ENCODE results near the gene TCP11L1.
"Not testable (repeated sequence)": the region's sequence is repeated elsewhere in the genome, so short reads cannot be mapped to it uniquely, and the experiment has no call there.

TCP11L1 gene

GRCh38 chr11:33068611-33069340 lies 29.4 kb downstream of the TCP11L1 start:
- no peak for DNase-seq

- no peak for DNase-seq
These were observed 33.1 kb downstream of the TCP11L1 start for GRCh38 chr11:33072465-33072864.

- no peak for DNase-seq
These were observed 44.5 kb downstream of the TCP11L1 start for GRCh38 chr11:33083918-33084317.

GRCh38 chr11:33086017-33086416 lies 46.6 kb downstream of the TCP11L1 start:
- no peak for DNase-seq

GRCh38 chr11:33089776-33090175 lies 50.4 kb downstream of the TCP11L1 start:
- DNase-seq: no peak

- no peak for DNase-seq
These were observed 54.8 kb downstream of the TCP11L1 start for GRCh38 chr11:33094157-33094556.

- no peak for DNase-seq
These were observed 64.5 kb downstream of the TCP11L1 start for GRCh38 chr11:33103836-33104235.

- DNase-seq: no peak
These were observed 70.0 kb downstream of the TCP11L1 start for GRCh38 chr11:33109294-33109895.

- DNase-seq: no peak
These were observed 70.7 kb downstream of the TCP11L1 start for GRCh38 chr11:33110083-33110482.

- no peak for DNase-seq
These were observed 77.2 kb downstream of the TCP11L1 start for GRCh38 chr11:33116535-33116934.

- DNase-seq: not testable (repeated sequence)
These were observed 83.3 kb downstream of the TCP11L1 start for GRCh38 chr11:33122696-33123095.

Measured in NCI-H1105 treated with DMSO at 0.1 percent for 48 hours (cell line).